Kidney epithelial cell (primary cell): ENCODE measurements around the gene MAF. TPM values are rescaled to one million over a fixed set of nuclear protein-coding genes. Genes with fewer than 3 reads are reported as not detected.

Experiments
- DNase-seq: peaks from one replicate; pipeline ENCODE4 v3.0.0-alpha.2; 2010; ENCODE audit warnings: low read depth
- H3K27me3 ChIP-seq: 2 replicates; pipeline ENCODE4 v1.6.0; 2011; ENCODE audit warnings: low read length; ENCODE audit not compliant: control insufficient read depth, insufficient read depth
- H3K36me3 ChIP-seq: 2 replicates; pipeline ENCODE4 v1.5.1; 2011; ENCODE audit warnings: low read length; ENCODE audit not compliant: control insufficient read depth, insufficient read depth
- H3K4me3 ChIP-seq: 2 replicates; pipeline ENCODE4 v1.5.1; 2011; ENCODE audit warnings: low read depth, mild to moderate bottlenecking, control low read depth, low read length
- CTCF ChIP-seq: IDR thresholded peaks from 2 replicates; pipeline ENCODE4 v1.5.1; 2011; ENCODE audit warnings: mild to moderate bottlenecking, moderate library complexity, low read length, control low read depth, inconsistent platforms; ENCODE audit not compliant: insufficient read depth, poor library complexity, severe bottlenecking
- total RNA-seq: library from RNA; depleted of rRNA; stranded (reverse); fragments of >200 nt; gene quantifications from 2 replicates; pipeline ENCODE4 v1.2.3, GENCODE V29; 2015

Gene MAF
- total RNA-seq, 1 donor from 2014 or later = 5.0 TPM

DNA sequence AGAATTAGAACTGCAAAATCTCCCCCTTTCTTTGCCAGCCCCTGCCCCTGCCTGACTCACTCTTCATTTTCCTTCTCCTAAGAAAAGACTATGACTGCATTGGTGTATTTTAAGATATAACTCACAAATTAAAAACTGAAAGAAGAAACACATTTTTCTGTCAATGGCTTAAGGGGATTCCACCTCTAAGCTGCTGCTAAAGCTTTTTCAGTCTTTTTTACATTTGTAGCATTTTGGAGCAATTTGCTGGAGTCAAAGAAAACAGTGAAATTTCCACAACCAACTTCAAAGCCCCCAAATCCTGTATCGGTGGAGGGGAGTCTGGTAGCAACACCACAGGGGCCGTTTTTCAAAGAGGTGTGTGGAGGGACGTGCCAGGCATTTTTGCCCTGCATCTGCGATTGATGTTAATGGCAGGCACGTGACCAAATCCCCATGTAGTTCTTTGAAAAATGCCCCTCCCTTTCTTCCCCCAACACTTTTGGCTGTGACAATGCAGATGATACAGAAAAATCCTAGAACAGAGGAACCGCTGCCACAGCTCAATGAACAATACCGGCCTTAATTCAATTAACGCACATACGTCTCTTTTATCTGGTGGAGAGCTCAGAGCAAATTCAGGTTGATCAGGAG lies 28.5 kb downstream of the MAF start:
- H3K4me3 ChIP-seq = no peak overlapping the region
- peaks cover 8% of the 10 kb centered on the region for H3K27me3 ChIP-seq
- TF ChIP-seq CTCF = no peak
- DNase-seq = no peak
- H3K36me3 ChIP-seq = no peaks in the 10 kb centered on the region

- H3K36me3 ChIP-seq = no peaks in the 10 kb centered on the region
- TF ChIP-seq CTCF = no peak
- DNase-seq = no peak
- H3K4me3 ChIP-seq = no peak overlapping the region
- H3K27me3 ChIP-seq = peaks cover 8% of the 10 kb centered on the region
Measured at GRCh38 chr16:79571065-79571902, 29.3 kb downstream of the MAF start.

DNA sequence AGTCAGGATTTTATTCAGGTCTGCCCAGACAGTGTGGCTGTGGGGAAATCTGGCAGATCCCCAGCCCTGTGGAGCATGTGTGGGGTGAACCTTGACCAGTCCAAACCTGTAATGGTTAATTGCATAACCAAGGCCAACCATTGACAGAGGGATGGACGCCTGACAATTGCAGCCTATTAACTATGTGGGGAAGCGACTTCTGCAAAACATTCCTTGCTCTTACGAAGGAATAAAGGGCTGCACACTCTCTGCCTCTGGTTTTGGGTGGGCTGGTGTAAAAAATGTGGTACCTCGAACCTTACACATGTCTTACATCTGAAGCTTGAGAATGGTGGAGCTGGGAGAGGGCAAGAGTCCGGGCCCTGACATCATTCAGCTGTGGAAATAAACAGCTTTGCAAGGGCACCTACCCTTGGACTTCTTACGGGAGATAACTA lies 35.8 kb downstream of the MAF start:
- TF ChIP-seq CTCF = no peak
- no peak for DNase-seq
- H3K27me3 ChIP-seq = no peaks in the 10 kb centered on the region
- H3K36me3 ChIP-seq = no peaks in the 10 kb centered on the region
- H3K4me3 ChIP-seq = no peak overlapping the region

- H3K4me3 ChIP-seq = no peak overlapping the region
- no peaks in the 10 kb centered on the region for H3K36me3 ChIP-seq
- no peak for TF ChIP-seq CTCF
- no peaks in the 10 kb centered on the region for H3K27me3 ChIP-seq
- no peak for DNase-seq
Measured at GRCh38 chr16:79563921-79564320, 36.6 kb downstream of the MAF start.

- Histone ChIP-seq H3K36me3 (no peaks in the 10 kb centered on the region), H3K27me3 (no peaks in the 10 kb centered on the region), H3K4me3 (no peak overlapping the region)
- TF ChIP-seq CTCF = no peak
- no peak for DNase-seq
Measured at GRCh38 chr16:79562166-79562823, 38.2 kb downstream of the MAF start.
